A549 (cell line): ENCODE measurements around the gene KANSL1. TPM values are rescaled to one million over a fixed set of nuclear protein-coding genes. Genes with fewer than 3 reads are reported as not detected.

ENCODE experiments used
- ATAC-seq, 2 experiments: fragments of 200-7000 bp in 1 of 2; fragments of >200 bp in 1 of 2; cut with Nextera tagmentation in 1 of 2; cut with Tn5 transposase in 1 of 2; 3 replicates each; pipeline versions ENCODE4 v1.8.0 to v1.9.1; 2018 to 2020; ENCODE audit warnings: mild to moderate bottlenecking in 1 of 2, moderate library complexity in 1 of 2
- CTCF ChIA-PET: fragments of 300-600 bp; sonication (Branson Sonifier 250); formaldehyde crosslinking; extraction: SDS; loops from one replicate; lab custom pipeline; 2021; ENCODE audit warnings: antibody characterized with exemption, inconsistent platforms; lab: Yijun Ruan, JAX
- POLR2A ChIA-PET: fragments of 350-600 bp; formaldehyde crosslinking; extraction: SDS; loops from one replicate; lab custom pipeline; 2021; ENCODE audit warnings: antibody characterized with exemption, inconsistent platforms; lab: Yijun Ruan, JAX
- DNase-seq, 2 experiments: peaks; one replicate each; pipeline versions ENCODE4 v3.0.0 to v3.0.0-alpha.2; 2011 to 2016; ENCODE audit warnings: low read depth in 1 of 2, low spot score in 1 of 2
- FAIRE-seq: peaks from 2 replicates; lab custom pipeline; 2011; peaks lifted over from hg19 to GRCh38; lab: Jason Lieb, UNC
- H3K27ac ChIP-seq, 2 experiments: fragments of >200 bp; sonication (Bioruptor Twin); formaldehyde crosslinking; 3 replicates each; pipeline ENCODE4 v1.5.1; 2016 to 2017
- H3K4me1 ChIP-seq: fragments of >200 bp; sonication (Bioruptor Twin); formaldehyde crosslinking; 3 replicates; pipeline ENCODE4 v1.6.1; 2016
- H3K4me2 ChIP-seq: fragments of >200 bp; sonication (Bioruptor Twin); formaldehyde crosslinking; 3 replicates; pipeline ENCODE4 v1.6.1; 2016
- H3K4me3 ChIP-seq: fragments of >200 bp; sonication (Bioruptor Twin); formaldehyde crosslinking; 3 replicates; pipeline ENCODE4 v1.5.1; 2016
- H3K9me3 ChIP-seq: fragments of >200 bp; sonication (Bioruptor Twin); formaldehyde crosslinking; 3 replicates; pipeline ENCODE4 v1.6.1; 2016
- ATOH8 ChIP-seq: fragments of 250-450 bp; sonication (Bioruptor Pico); IDR thresholded peaks from 2 replicates; pipeline ENCODE4 v1.5.0; 2020; ENCODE audit warnings: low read depth, mild to moderate bottlenecking, moderate library complexity
- CEBPB ChIP-seq, 2 experiments: fragments of >200 bp in 1 of 2; sonication (Bioruptor Twin) in 1 of 2; formaldehyde crosslinking in 1 of 2; IDR thresholded peaks; 2 replicates each; pipeline ENCODE4 v1.6.1; 2012 to 2016
- E2F6 ChIP-seq: IDR thresholded peaks from 2 replicates; pipeline ENCODE4 v1.6.1; 2012; ENCODE audit warnings: low read depth, borderline replicate concordance
- EHF ChIP-seq: fragments of 250-450 bp; sonication (Bioruptor Pico); IDR thresholded peaks from 2 replicates; pipeline ENCODE4 v1.5.0; 2020; ENCODE audit warnings: mild to moderate bottlenecking
- FOSB ChIP-seq: fragments of 250-450 bp; sonication (Bioruptor Pico); IDR thresholded peaks from 2 replicates; pipeline ENCODE4 v1.5.0; 2020; ENCODE audit warnings: mild to moderate bottlenecking, moderate library complexity
- FOSL2 ChIP-seq, 2 experiments: fragments of 450-650 bp in 1 of 2; fragments of >200 bp in 1 of 2; sonication (Bioruptor Twin) in 1 of 2; formaldehyde crosslinking; IDR thresholded peaks; 2 replicates each; pipeline versions ENCODE4 v1.5.0 to v1.6.1; 2016 to 2020; ENCODE audit warnings: mild to moderate bottlenecking in 1 of 2, moderate library complexity in 1 of 2
- HOXB5 ChIP-seq: fragments of 250-450 bp; sonication (Bioruptor Pico); IDR thresholded peaks from 2 replicates; pipeline ENCODE4 v1.5.0; 2020; ENCODE audit warnings: mild to moderate bottlenecking, moderate library complexity
- JUNB ChIP-seq: fragments of >200 bp; sonication (Bioruptor Twin); formaldehyde crosslinking; IDR thresholded peaks from 2 replicates; pipeline ENCODE4 v1.6.1; 2016
- KDM1A ChIP-seq: fragments of 200-600 bp; sonication (generic); IDR thresholded peaks from 2 replicates; pipeline ENCODE4 v1.6.1; 2016; ENCODE audit warnings: low read depth, mild to moderate bottlenecking
- MAZ ChIP-seq: fragments of 150-350 bp; IDR thresholded peaks from 2 replicates; pipeline ENCODE4 v1.6.1; 2014; ENCODE audit warnings: antibody characterized with exemption, low read depth, low read length, borderline replicate concordance
- NFE2L2 ChIP-seq: fragments of 150-350 bp; conservative IDR thresholded peaks from 2 replicates; pipeline ENCODE4 v1.6.1; 2014; ENCODE audit warnings: low read length
- NPAS2 ChIP-seq: fragments of 250-450 bp; sonication (Bioruptor Pico); IDR thresholded peaks from 2 replicates; pipeline ENCODE4 v1.8.0; 2022; ENCODE audit warnings: mild to moderate bottlenecking, moderate library complexity, borderline replicate concordance
- RAD21 ChIP-seq, 2 experiments: fragments of >200 bp in 1 of 2; sonication (Bioruptor Twin) in 1 of 2; formaldehyde crosslinking in 1 of 2; IDR thresholded peaks in 1 of 2; conservative IDR thresholded peaks in 1 of 2; 2 replicates in 1 of 2; 3 replicates in 1 of 2; pipeline ENCODE4 v1.6.1; 2012 to 2018; ENCODE audit warnings: inconsistent platforms in 1 of 2
- RARB ChIP-seq: fragments of 250-450 bp; sonication (Bioruptor Pico); IDR thresholded peaks from 2 replicates; pipeline ENCODE4 v1.8.0; 2021; ENCODE audit warnings: mild to moderate bottlenecking, moderate library complexity
- WGBS: methylation state at CpG from one replicate; pipeline ENCODE4 v1.1.6; 2017; ENCODE audit errors: missing lambda C conversion rate; 5-methylcytosine and 5-hydroxymethylcytosine counted together
- polyA plus RNA-seq, 4 experiments: library from polyadenylated mRNA; depleted of rRNA in 3 of 4; stranded (reverse); fragments of >200 nt; fragmentation: RNase III in 1 of 4; extraction: RNeasy Plus Mini Kit Qiagen cat#74134 plus additional on column Dnase treatment in 1 of 4; gene quantifications; 2 replicates in 3 of 4; 3 replicates in 1 of 4; pipeline ENCODE4 v1.2.3, GENCODE V29; 2011 to 2017
- TF ChIP-seq, protein P1 (sequence below): fragments of 250-450 bp; sonication (Bioruptor Pico); IDR thresholded peaks from 2 replicates; pipeline ENCODE4 v1.5.0; 2021; ENCODE audit warnings: mild to moderate bottlenecking, moderate library complexity, borderline replicate concordance
- TF ChIP-seq, protein P2 (sequence below): IDR thresholded peaks from 2 replicates; pipeline ENCODE4 v1.6.1; 2012

The KANSL1 gene
- polyA plus RNA-seq, 2 of the 4 experiments (the other 2 are of a cell fraction) = 22.6 to 27.9 TPM

DNA sequence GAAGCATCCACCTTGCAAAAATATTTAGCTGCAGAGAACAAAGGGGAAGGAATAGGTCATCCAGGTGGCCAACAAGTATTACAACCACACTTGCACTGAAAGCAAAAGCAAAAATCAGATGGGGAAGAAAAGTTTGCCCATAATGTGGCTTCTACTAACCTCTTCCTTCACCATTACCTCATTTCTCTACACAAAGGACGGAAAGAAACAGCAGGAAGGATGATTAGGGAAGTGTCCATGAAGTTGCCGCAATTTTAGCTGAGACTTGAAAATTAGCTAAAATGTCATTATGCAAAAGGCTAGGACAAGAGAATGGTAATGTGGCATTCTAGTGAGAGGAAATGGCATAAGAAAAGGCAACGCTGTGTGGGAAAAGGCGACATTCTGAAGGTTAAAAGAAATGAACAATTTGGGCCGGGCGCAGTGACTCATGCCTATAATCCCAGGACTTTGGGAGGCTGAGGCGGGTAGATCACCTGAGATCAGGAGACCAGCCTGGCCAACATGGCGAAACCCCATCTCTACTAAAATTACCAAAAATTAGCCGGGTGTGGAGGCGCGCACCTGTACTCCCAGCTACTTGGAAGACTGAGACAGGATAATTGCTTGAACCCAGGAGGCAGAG is 13.7 kb downstream of the KANSL1 start:
- FAIRE-seq = peak; percentile 84
- peaks cover 66% of the 10 kb centered on the region for H3K4me1 ChIP-seq
- ChIA-PET POLR2A (interaction anchor here (3.9 kb wide), 1 partner anchor 14 kb away, joined by 15 read pairs; the partner anchor contains the start of gene KANSL1), CTCF (interaction anchor here (1.0 to 19.7 kb wide), 10 partner anchors 9 to 230 kb away, joined by 3 to 205 read pairs (median 10); partner anchors contain the start of gene KANSL1)
- 94% methylated on average over 11 of the region's 11 CpGs for WGBS
- no peak for TF ChIP-seq MAZ
- no peak for TF ChIP-seq E2F6
- TF ChIP-seq HOXB5 (CRISPR knock-in tag) = no peak
- no peak for TF ChIP-seq KDM1A
- no peak for TF ChIP-seq FOSB (CRISPR knock-in tag)
- no peak for TF ChIP-seq EHF (CRISPR knock-in tag)
- TF ChIP-seq, protein P1, sequence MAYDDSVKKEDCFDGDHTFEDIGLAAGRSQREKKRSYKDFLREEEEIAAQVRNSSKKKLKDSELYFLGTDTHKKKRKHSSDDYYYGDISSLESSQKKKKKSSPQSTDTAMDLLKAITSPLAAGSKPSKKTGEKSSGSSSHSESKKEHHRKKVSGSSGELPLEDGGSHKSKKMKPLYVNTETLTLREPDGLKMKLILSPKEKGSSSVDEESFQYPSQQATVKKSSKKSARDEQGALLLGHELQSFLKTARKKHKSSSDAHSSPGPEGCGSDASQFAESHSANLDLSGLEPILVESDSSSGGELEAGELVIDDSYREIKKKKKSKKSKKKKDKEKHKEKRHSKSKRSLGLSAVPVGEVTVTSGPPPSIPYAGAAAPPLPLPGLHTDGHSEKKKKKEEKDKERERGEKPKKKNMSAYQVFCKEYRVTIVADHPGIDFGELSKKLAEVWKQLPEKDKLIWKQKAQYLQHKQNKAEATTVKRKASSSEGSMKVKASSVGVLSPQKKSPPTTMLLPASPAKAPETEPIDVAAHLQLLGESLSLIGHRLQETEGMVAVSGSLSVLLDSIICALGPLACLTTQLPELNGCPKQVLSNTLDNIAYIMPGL (CRISPR knock-in tag) = no peak
- TF ChIP-seq RAD21 (conservative IDR thresholded peaks at IDR 0.05 in 1 of 2, IDR thresholded peaks at IDR 0.05 in 1 of 2) = no peak
- TF ChIP-seq NFE2L2 = no peak
- TF ChIP-seq, protein P2, sequence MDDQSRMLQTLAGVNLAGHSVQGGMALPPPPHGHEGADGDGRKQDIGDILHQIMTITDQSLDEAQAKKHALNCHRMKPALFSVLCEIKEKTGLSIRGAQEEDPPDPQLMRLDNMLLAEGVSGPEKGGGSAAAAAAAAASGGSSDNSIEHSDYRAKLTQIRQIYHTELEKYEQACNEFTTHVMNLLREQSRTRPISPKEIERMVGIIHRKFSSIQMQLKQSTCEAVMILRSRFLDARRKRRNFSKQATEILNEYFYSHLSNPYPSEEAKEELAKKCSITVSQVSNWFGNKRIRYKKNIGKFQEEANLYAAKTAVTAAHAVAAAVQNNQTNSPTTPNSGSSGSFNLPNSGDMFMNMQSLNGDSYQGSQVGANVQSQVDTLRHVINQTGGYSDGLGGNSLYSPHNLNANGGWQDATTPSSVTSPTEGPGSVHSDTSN = no peak
- no peak for TF ChIP-seq JUNB
- no peak for TF ChIP-seq ATOH8
- no peak for TF ChIP-seq RARB (CRISPR knock-in tag)
- DNase-seq = no peak
- no peaks in the 10 kb centered on the region for H3K9me3 ChIP-seq
- no peak overlapping the region for H3K27ac ChIP-seq
- H3K4me2 ChIP-seq = no peak overlapping the region; the same call in 2 of the 3 replicates
- H3K4me3 ChIP-seq = no peak overlapping the region
- ATAC-seq = no peak

GRCh38 chr17:46178550-46179214 is 14.5 kb downstream of the KANSL1 start:
- TF ChIP-seq CEBPB (IDR thresholded peaks at IDR 0.05) = peak; percentile 79 to 81; a peak in 2 of 4 replicates
- TF ChIP-seq EHF (CRISPR knock-in tag) = 0 out of 2 replicates have a peak, but pooled peaks have one; percentile 48
- TF ChIP-seq NPAS2 (CRISPR knock-in tag) = no peak
- TF ChIP-seq FOSL2 (IDR thresholded peaks at IDR 0.05) = no peak
- peak; percentile 18; the same call in 1 of the 2 replicates for TF ChIP-seq FOSL2 (CRISPR knock-in tag; IDR thresholded peaks at IDR 0.05)
- TF ChIP-seq, all 56 proteins: peak for 3
- no peak; a peak in 1 of 6 replicates for ATAC-seq
- ChIA-PET POLR2A (interaction anchor here (0.6 to 3.9 kb wide), 3 partner anchors 15 to 16 kb away, joined by 3 to 15 read pairs (median 4); partner anchors contain the start of gene KANSL1), CTCF (interaction anchor here (0.6 to 19.7 kb wide), 13 partner anchors 8 to 229 kb away, joined by 3 to 205 read pairs (median 7); partner anchors contain the start of gene KANSL1)
- Histone ChIP-seq H3K4me2 (peak overlapping the region; percentile 0; the same call in 1 of the 3 replicates), H3K9me3 (no peaks in the 10 kb centered on the region), H3K27ac (no peak overlapping the region), H3K4me3 (no peak overlapping the region), H3K4me1 (peaks cover 65% of the 10 kb centered on the region)
- DNase-seq = no peak
- WGBS = 83% methylated on average over 4 of the region's 4 CpGs
- FAIRE-seq = peak; percentile 28
